CMK (cell line): ENCODE measurements around the gene SMTNL2.
"Not testable (repeated sequence)": the region's sequence is repeated elsewhere in the genome, so short reads cannot be mapped to it uniquely, and the experiment has no call there.

Source experiments
- DNase-seq: peaks from one replicate; pipeline ENCODE4 v3.0.0-alpha.2; 2010; ENCODE audit warnings: low read depth

Gene SMTNL2

DNA sequence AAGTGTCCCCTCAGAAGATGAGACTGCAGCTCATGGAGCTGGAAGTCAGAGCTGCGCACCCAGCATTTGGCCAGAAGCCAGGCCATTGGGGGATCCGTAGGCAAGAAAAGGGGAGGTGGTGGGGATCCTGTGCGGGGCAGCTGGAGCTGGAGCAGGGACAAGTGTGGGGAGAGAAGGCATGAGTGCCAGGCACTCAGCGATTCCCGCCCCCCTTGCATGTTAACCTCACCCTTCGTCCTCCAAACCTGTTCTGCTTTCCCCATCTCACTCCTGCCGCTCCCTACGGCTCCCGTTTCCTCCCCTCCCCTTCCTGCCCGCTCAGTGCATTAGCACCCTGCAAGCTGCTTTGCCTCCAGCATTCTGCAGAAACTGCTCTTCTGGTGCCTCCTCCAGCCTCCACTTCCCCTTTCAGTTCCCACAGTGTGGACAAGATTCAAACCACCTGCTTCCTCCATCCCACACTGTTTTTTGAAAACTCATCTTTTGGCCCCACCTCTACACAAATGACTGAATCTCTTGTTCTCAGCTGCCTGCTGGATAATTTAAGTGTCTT lies 51.6 kb downstream of the SMTNL2 start:
- no peak for DNase-seq

DNA sequence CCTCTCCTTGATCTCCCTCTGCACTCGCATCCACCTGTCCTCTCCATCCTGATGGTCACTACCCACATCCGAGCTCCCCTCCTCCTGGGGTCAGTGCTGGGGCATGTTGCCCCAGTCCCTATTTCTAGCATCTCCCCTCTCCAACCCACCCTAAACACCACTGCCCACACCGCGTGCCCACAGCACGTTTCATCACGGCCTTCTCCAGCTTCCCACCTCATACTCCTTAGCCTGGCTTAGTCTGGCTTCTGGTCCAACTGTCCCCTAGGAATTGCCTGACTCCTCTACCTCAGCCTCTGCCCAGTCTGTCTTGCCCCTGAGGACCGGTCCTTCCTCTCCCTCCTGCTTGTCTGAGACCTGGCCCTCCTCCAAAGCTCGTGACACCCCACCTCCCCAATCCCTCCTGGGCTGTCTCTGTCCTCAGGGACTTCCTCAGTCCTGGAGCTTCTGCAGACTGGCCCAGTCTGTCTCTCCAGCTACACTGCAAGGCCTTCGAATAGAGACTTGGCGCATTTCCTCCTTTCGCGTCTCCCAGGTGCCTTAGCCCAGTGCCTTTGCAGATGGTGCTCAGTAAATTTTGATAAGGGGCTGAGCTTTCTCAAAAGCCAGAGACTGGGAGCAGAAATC lies 52.3 kb downstream of the SMTNL2 start:
- DNase-seq = no peak

DNA sequence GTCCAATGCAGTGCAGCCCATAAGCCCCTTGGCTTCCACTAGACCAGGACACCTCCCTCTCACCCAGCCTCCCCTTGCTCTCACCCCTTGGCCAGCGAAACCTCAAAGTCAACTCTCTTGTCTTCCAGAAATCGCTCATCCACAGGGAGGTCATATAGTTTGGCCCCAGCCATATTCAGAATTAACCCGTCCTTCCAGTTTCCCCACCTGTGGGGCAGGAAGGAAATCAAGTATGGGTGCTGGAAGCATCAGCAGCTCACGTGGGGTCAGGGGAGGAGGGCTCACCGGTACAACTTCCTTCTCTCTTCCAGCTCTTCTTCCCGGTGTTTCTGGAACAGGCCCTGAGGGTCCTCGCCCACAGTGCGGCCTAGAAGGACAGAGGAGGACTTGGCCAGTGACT lies 54.4 kb downstream of the SMTNL2 start:
- not testable (repeated sequence) for DNase-seq

DNA sequence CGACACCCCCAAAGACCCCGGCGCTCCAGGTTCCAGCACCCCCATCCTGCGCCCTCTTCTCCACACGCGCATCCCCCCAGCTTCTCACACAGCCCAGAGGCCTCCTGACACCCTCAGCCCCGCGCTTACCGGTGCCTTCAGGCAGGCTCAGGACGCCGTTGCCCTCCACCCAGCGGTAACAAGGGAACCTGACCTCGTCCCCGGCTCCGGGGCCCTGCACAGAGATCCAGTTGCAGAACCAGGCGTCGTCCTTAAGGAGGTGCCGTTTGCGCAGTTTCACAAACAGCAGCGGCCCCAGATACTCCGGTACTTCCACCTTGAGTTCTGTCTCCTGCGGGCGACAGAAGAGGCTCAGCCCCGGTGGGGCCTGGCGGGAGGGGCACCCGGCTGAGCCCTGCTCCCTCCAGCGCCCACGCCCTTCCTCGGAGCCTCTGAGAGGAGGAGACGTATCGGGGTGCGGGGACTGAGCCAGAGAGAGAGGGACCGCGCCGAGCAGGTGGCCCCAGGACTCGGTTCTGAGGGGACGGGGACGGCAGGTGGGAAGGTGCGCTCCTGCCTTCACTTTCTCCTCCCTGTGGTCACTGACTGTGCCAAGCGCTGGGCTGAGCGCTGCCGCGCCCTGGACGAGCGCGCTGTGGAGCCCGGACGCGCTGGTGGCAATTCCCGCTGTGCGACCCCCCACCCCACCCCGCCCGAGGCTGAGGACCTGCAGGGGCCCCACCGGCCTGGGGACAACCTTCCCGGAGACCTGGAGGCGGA lies 55.2 kb downstream of the SMTNL2 start:
- DNase-seq = not testable (repeated sequence)

DNA sequence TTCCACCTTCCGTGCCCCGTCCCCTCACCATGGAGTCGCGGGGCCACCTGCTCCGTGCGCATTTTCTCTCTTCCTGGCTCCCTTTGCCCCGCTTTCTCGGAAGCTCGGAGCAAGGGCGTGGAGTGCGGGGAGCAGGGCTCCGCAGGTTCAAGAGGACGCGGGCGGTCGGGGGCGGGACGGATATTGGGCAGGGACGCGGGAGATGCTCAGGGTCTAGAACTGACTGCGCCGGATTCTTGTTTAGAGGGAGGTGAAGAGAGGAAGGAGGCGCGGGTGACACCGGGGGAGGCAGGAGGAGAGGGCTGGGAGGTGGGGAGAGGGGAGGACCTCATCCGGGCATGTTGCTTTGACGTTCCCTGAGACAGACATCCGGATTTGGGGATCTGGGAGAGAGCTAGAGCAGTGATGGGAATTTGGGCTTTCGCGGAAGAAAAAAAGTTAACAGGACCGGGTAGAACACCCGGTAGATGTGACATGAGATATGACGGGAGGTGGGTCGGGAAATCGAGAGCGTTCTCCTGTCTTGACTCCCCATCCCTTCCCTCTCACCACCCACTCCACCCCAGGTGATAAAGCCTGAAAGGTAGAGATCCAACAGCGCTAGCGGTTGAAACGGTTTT lies 56.4 kb downstream of the SMTNL2 start:
- not testable (repeated sequence) for DNase-seq

DNA sequence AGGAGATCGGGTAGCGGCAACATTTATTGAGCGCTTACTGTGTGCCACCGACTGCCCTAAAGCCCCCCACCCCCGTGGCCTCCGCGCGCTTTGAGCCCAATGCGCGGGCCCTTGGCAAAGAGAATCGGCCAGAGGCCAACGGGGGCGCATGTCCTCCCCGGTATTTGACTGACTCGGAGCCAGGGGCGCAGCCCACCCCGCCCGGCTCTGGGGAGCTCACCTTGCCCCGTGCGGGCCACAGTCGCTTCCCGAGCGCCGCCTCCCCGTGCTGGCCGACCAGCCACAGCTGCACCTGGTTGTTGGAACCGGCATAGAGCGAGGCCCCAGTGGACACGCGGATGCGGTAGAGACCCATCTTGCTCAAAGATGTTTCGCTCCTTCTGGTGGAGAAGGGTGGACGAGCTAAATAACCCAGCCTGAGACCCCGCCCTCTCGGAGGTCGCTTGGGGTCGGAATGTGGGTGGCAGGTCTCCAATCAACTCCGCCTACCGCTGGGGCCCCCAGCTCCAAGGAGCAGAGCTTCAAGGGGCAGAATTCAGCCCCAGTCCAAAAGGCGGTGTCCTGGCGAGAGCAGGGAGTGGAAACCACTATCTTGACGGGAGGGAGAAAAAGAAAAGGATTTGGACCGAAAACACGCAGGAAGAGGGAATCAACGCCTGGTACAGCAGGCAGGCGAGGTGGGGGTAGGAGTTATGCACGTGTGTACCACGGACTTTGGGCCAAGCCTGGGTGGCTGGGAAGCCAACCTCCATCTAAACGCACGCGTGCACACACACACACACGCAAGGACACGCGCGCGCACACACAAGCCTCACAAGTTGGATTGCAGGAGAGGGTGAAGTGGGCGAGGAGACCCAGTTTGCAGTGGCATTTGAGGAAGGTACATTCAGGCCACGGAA lies 57.2 kb downstream of the SMTNL2 start, which contains the start of gene ALOX15:
ALOX15 (minus strand) TSS at position 382 of the 899 bp plus-strand sequence; CDS start at position 355, 27 bp downstream.
- DNase-seq = no peak

DNA sequence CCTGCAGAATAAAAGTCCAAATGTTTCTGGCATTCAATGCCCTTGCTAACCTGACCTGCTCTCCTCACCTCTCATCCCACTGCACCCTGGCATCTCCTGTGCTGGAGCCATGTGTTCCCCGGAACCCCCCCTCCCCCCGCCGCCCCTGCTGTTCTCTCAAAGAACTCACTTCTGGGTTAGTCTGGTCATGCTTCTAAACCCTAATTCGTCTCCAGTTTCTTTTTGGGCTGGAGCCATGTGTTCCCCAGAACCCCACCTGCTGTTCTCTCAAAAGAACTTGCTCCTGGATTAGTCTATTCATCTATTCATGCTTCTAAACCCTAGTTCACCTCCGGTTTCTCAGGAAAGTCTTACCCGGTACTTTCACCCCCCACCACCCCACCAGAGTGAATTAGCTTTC lies 58.0 kb downstream of the SMTNL2 start:
- no peak for DNase-seq

DNA sequence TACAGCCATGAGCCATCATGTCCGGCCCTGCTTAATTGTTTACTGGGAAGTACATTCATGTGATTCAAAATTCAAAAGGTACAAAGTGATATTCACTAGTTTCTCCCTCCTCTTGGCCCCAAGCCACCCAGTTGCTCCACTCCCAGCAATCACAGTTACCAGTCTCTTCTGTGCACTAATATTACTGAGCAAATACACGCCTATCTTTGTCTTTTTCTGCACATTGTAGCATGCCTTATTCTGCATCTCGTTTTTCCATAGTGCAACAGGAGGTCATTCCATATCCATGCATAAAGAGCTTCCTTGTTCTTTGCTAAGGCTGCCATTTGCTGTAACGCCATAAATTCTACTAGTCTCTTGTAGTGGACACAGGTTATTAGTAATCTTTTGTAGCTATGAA lies 59.3 kb downstream of the SMTNL2 start:
- DNase-seq = no peak

DNA sequence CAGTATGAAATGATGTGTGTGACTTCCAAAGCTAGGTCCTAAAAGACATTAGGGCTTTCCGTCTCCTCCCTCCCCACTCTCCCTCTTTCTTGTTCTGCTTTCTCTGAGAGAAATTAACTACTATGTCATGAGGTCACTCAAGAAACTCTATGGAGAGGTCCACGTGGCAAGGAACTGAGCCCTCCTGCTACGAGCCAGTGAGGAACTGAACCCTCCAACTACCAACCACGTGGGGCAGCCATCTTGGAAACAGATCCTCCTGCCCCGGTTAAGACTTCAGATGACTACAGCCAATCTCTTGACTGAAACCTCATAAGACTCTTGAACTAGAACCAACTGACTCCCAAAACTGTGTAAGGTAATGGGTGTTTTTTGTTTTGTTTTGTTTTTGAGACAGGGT lies 61.3 kb downstream of the SMTNL2 start:
- DNase-seq = no peak

DNA sequence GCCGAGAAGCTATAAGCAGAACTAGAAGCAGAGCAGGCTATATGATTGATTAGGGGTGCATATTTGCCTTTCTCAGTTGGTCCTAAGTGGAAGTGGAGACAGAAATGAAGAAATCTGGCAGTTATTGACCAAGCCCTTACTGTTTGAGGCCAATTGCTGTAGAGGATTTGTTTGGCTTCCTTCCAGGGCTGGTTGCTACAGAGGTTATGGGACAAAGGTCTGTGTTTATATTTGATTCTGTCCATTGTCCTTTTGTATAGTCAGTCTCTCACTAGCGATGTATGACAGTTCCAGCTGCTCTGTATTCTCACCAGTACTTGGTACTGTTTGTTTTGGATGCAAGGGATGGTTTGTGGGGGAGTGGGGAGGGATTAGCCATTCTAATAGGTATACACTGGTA lies 64.4 kb downstream of the SMTNL2 start:
- DNase-seq = no peak

DNA sequence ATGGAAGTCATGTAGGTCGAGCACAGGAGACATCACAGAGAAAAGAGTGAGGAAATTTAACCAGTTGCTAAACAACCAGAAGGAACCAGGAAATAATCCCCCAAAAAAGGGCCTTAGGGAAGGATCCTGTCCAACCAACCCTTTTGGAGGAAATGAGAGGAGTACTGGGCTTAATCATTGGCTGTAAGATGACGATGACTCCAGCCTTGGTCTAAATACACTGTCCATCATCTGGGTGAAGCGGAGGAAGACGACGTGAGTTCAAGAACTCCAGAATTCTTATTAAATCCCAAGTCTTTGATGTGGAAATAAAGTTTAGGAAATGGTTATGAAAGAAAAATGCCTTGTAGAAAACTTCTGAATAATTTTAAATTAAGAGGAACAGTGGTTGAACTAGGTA lies 68.7 kb downstream of the SMTNL2 start:
- DNase-seq = no peak

DNA sequence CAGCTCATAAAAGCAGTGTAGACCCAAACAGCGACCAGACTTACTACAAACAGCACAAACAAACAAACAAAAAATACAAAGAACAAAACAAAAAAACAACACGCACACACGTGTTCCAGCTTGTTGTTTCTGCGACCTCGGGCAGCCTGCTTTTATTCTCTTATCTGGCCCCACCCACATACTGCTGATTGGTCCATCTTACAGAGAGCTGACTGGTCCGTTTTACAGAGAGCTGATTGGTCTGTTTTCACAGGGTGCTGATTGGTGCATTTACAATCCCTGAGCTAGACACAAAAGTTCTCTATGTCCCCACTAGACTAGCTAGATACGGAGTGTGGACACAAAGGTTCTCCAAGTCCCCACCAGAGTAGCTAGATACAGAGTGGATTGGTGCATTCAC lies 71.6 kb downstream of the SMTNL2 start:
- not testable (repeated sequence) for DNase-seq

DNA sequence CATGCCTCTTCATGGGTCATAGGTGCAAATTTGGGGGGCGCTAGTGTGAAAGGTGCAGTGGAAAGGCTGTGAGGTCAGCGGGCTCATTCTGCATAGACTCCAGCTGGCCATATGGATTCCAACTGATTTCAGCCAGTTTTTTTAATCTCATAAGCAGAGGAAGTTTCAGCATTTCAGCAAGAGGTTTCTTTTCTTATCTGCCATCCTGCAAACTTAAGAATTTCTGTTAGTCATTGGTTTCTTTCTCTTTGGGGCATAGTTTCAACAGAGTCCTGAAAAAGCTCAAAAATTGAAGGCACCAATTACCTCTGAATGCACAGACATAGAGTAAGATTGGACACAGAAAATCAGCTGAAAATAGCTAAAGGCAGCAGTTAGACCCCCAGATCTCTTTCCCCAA lies 73.3 kb downstream of the SMTNL2 start:
- no peak for DNase-seq
